Small intestine (tissue), 7 donors: ENCODE measurements around the gene CMIP. TPM values are rescaled to one million over a fixed set of nuclear protein-coding genes. Genes with fewer than 3 reads are reported as not detected.
A peak's percentile ranks its signal among the peaks of the same experiment; 100 is the strongest.

ENCODE experiments used
- DNase-seq, 2 donors: peaks; one replicate each; pipeline versions ENCODE4 v3.0.0 to v3.0.0-alpha.2; 2013
- FAIRE-seq: peaks from 2 replicates; lab custom pipeline; 2012; peaks lifted over from hg19 to GRCh38; lab: Jason Lieb, UNC
- H3K27ac ChIP-seq, 3 donors: one replicate each; pipeline ENCODE4 v1.5.1; 2013; ENCODE audit warnings: low read length in 2 of 3, mild to moderate bottlenecking in 2 of 3, control low read depth in 1 of 3, inconsistent platforms in 1 of 3, low read depth in 1 of 3, moderate library complexity in 1 of 3
- H3K27me3 ChIP-seq, 3 donors: one replicate each; pipeline ENCODE4 v1.6.1; 2013; ENCODE audit warnings: low read length in 3 of 3, inconsistent platforms in 1 of 3; ENCODE audit not compliant: control insufficient read depth in 3 of 3, insufficient read depth in 3 of 3
- H3K36me3 ChIP-seq, 3 donors: one replicate each; pipeline ENCODE4 v1.6.1; 2013; ENCODE audit warnings: low read length in 3 of 3, inconsistent platforms in 1 of 3, low read depth in 1 of 3, mild to moderate bottlenecking in 1 of 3, moderate library complexity in 1 of 3; ENCODE audit not compliant: control insufficient read depth in 3 of 3, insufficient read depth in 2 of 3
- H3K4me1 ChIP-seq, 3 donors: one replicate each; pipeline ENCODE4 v1.6.1; 2013; ENCODE audit warnings: low read length in 2 of 3, inconsistent platforms in 1 of 3, low read depth in 1 of 3, mild to moderate bottlenecking in 1 of 3, moderate library complexity in 1 of 3; ENCODE audit not compliant: control insufficient read depth in 3 of 3, insufficient read depth in 2 of 3
- H3K4me3 ChIP-seq, 3 donors: one replicate each; pipeline ENCODE4 v1.5.1; 2013; ENCODE audit warnings: low read length in 3 of 3, control low read depth in 1 of 3, inconsistent platforms in 1 of 3, low read depth in 1 of 3, mild to moderate bottlenecking in 1 of 3, moderate library complexity in 1 of 3
- H3K9me3 ChIP-seq, 2 donors: one replicate each; pipeline ENCODE4 v1.6.1; 2013; ENCODE audit warnings: low read depth in 1 of 2, low read length in 1 of 2; ENCODE audit not compliant: control insufficient read depth in 2 of 2, insufficient read depth in 1 of 2
- WGBS, 3 donors: extraction: QIAGEN DNeasy Blood & Tissue Kit; methylation state at CpG; one replicate each; pipeline ENCODE4 v1.1.7; 2013; 5-methylcytosine and 5-hydroxymethylcytosine counted together
- polyA plus RNA-seq, 4 donors: library from polyadenylated mRNA; stranded (reverse) in 3 of 4; unstranded in 1 of 4; fragments of 200-250 nt in 3 of 4; fragments of 120-200 nt in 1 of 4; gene quantifications; one replicate each; pipeline versions ENCODE4 v1.2.1 to v1.2.3, GENCODE V29; 2013
- donor health status: healthy with polysubstance abuse.
- donor health status: control.
- donor health status: control.
- donor health status: Bipolar disorder and iron deficiency.
- donor health status: healthy.

CMIP gene
- polyA plus RNA-seq, 4 donors, result 43.8 to 74.7 (median 55.7) TPM

DNA sequence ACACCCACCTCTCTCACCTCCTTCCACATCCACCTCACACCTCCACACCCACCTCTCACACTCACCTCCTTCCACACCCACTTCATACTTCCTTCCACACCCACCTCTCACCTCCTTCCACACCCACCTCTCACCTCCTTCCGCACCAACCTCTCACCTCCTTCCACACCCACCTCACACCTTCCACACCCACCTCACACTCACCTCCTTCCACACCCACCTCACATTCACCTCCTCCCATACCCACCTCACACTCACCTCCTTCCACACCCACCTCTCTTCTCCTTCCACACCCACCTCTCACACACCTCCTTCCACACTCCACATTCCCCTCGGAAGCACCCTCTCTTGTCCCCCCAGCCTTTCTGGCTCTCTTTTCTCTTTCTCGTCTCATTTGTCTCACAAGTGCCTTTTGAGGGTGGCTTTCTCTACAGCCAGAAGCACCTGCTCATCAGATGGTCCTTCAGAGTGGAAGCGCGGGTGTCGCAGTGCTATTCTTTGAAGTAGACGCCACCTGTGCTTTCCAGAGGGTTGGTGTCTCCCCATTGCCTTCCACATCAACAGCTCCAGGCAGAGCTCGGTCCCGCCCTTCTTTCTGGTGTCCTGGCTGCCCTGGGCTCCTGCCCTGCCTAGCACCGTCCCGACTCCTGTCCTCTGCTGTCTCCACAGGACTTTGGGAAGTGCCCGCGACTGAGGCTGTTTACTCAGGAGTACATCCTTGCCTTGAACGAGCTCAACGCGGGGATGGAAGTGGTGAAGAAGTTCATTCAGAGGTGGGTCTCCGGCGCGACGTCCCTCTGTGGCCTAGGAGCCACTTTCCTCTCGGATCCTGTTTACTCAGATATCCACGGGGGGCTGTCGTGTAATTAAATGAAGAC, 225.1 kb downstream of the CMIP start:
- WGBS, 3 donors, result 92 to 95% (median 92%) methylated on average over 23 of the region's 23 CpGs
- H3K36me3 ChIP-seq, result peaks cover 2 to 92% (median 9%) of the 10 kb centered on the region in 3 donors
- H3K27ac ChIP-seq, result peak overlapping the region in 1 of 3 donors; percentile 5
- no peak for DNase-seq
- H3K9me3 ChIP-seq, result no peaks in the 10 kb centered on the region
- peaks cover 0 to 4% (median 0%) of the 10 kb centered on the region in 3 donors for H3K4me1 ChIP-seq
- no peaks in the 10 kb centered on the region for H3K27me3 ChIP-seq
- FAIRE-seq, result no peak
- no peak overlapping the region for H3K4me3 ChIP-seq

DNA sequence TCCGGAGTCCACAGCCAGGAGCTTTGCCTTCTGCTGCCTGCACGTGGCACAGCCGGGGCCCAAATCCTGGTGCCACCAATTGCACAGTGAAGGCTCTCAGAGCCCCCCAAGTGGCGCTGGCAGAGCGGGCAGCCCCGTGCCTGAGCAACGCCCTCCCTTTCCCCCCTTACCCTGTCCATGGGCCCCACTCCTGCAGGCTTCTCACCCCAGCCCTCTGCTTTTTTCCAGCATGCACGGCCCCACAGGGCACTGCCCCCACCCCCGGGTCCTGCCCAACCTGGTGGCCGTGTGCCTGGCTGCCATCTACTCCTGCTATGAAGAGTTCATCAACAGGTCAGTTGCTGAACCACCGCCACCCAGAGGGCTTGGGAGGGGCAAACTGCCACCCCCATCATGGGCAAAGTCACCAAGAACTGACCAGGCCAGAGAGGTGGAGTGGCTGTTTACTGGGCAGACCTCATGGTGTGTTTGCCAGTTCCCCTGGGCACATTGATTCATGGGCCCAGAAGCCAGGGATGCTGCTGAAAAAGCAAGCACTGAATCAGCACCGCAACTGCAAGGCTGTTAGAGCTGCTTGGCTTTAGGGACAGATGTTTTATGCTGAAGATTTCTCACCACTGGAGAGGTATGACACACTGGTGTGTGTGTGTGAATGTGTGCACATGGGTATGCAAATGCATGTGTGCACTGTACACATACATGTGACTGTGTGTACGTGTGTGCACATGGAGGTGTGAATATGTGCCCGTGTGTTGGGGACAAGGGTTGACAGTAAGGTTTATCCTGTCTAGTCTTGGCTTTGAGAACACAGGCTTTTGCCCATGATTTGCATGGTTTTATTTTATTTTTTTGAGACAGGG, 227.4 kb downstream of the CMIP start:
- 91 to 93% (median 93%) methylated on average over 12 to 14 of the region's 14 CpGs for WGBS, 3 donors
- DNase-seq (no peak), FAIRE-seq (no peak)
- Histone ChIP-seq H3K4me1 (peaks cover 0 to 4% (median 0%) of the 10 kb centered on the region in 3 donors), H3K27ac (no peak overlapping the region), H3K4me3 (no peak overlapping the region), H3K27me3 (no peaks in the 10 kb centered on the region), H3K36me3 (peaks cover 2 to 92% (median 13%) of the 10 kb centered on the region in 3 donors), H3K9me3 (no peaks in the 10 kb centered on the region)

- Histone ChIP-seq H3K4me3 (no peak overlapping the region), H3K9me3 (no peaks in the 10 kb centered on the region), H3K4me1 (no peaks in the 10 kb centered on the region), H3K36me3 (peaks cover 2 to 94% (median 11%) of the 10 kb centered on the region in 3 donors), H3K27me3 (no peaks in the 10 kb centered on the region), H3K27ac (no peak overlapping the region)
- 89 to 93% (median 91%) methylated on average over 7 of the region's 7 CpGs for WGBS, 3 donors
- FAIRE-seq, result no peak
- no peak for DNase-seq
Observed at GRCh38 chr16:81673432-81673831, 228.8 kb downstream of the CMIP start.

GRCh38 chr16:81675662-81676061, 231.1 kb downstream of the CMIP start:
- Histone ChIP-seq H3K36me3 (peaks cover 4 to 97% (median 20%) of the 10 kb centered on the region in 3 donors), H3K27me3 (no peaks in the 10 kb centered on the region), H3K9me3 (no peaks in the 10 kb centered on the region), H3K27ac (peak overlapping the region in 2 of 3 donors; percentile 32 to 34), H3K4me3 (no peak overlapping the region), H3K4me1 (no peaks in the 10 kb centered on the region)
- FAIRE-seq, result no peak
- WGBS, 3 donors, result 80 to 95% (median 90%) methylated on average over 3 of the region's 3 CpGs
- DNase-seq, result no peak

GRCh38 chr16:81676066-81676882, 231.7 kb downstream of the CMIP start:
- Histone ChIP-seq H3K27me3 (no peaks in the 10 kb centered on the region), H3K36me3 (peaks cover 7 to 98% (median 17%) of the 10 kb centered on the region in 3 donors), H3K4me3 (no peak overlapping the region), H3K27ac (peak overlapping the region in 2 of 3 donors; percentile 32 to 34), H3K9me3 (no peaks in the 10 kb centered on the region), H3K4me1 (no peaks in the 10 kb centered on the region)
- FAIRE-seq, result no peak
- WGBS, 3 donors, result 75 to 80% (median 78%) methylated on average over 19 of the region's 19 CpGs
- no peak for DNase-seq

DNA sequence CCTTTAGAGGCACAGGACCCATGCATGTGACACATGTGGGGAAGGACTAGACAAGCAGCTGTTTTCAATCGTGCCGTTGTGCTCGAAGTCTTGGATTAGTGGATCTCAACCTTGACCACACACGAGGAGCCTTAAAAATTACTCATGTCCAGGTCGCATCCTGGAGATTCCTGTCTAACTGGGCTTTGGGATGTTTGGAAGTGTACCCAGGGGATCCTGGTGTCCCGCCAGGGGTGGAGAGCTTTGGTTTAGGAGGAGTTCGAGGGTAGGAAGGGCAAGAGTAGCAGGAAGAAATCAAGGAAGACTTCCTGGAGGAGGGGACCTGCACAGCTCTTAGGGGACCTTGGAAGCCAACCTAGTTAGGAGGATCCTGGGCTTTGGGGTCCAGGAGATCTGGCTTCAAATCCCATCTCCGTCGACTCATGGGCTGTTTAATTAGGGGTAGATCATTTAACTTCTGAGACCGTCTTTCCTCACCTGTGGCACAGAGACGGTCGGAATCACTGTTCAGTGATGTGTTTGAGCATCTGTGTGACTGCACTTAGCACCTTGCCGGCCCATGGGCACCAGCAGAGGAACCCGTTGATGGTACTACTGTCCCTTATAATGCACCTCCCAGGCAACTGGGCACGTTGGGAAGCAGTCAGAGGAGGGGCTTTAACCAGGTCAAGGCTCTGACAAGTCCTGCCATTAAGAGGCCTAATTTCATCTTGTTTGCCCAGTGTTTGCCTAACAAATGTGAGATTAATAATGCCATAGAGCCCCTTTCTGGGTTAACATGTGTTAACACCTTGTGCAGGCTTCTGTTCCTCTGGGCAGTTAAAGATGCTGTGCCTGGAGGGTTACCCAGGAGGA, 232.5 kb downstream of the CMIP start:
- Histone ChIP-seq H3K4me1 (no peaks in the 10 kb centered on the region), H3K9me3 (no peaks in the 10 kb centered on the region), H3K4me3 (no peak overlapping the region), H3K27ac (peak overlapping the region in 1 of 3 donors; percentile 24), H3K36me3 (peaks cover 7 to 98% (median 19%) of the 10 kb centered on the region in 3 donors), H3K27me3 (no peaks in the 10 kb centered on the region)
- 87 to 96% (median 91%) methylated on average over 15 of the region's 15 CpGs for WGBS, 3 donors
- DNase-seq (no peak), FAIRE-seq (no peak)

GRCh38 chr16:81678326-81679095, 233.9 kb downstream of the CMIP start:
- H3K27ac ChIP-seq, result no peak overlapping the region
- H3K36me3 ChIP-seq, result peaks cover 5 to 95% (median 18%) of the 10 kb centered on the region in 3 donors

More at GRCh38 chr16:81678326-81679095, 233.9 kb downstream of the CMIP start:
- Histone ChIP-seq H3K9me3 (no peaks in the 10 kb centered on the region), H3K27me3 (no peaks in the 10 kb centered on the region), H3K4me1 (no peaks in the 10 kb centered on the region), H3K4me3 (no peak overlapping the region)
- no peak for FAIRE-seq
- no peak for DNase-seq
- WGBS, 3 donors, result 74 to 87% (median 80%) methylated on average over 35 of the region's 35 CpGs
